GM18951 (cell line): ENCODE results near the gene TPSAB1.
"Not testable (repeated sequence)": the region's sequence is repeated elsewhere in the genome, so short reads cannot be mapped to it uniquely, and the experiment has no call there.

Experiments used
- POLR2A ChIP-seq: IDR thresholded peaks from 4 replicates; pipeline ENCODE4 v1.6.1; 2011; ENCODE audit warnings: mild to moderate bottlenecking; ENCODE audit not compliant: insufficient read length, insufficient read depth; ENCODE audit errors: extremely low read depth
- in situ Hi-C: fragments of 300-500 bp; cut with MboI; formaldehyde crosslinking; loops from one replicate; pipeline ENCODE4 v1.12.0; 2022; ENCODE audit warnings: low sequenced_read_pairs, mixed read lengths, inconsistent platforms; ENCODE audit not compliant: unreplicated experiment

Gene TPSAB1

GRCh38 chr16:1222553-1223354, 17.8 kb upstream of the TPSAB1 start:
- TF ChIP-seq POLR2A, result no peak
- in situ Hi-C loops, result no loop called here

- TF ChIP-seq POLR2A, result no peak
- in situ Hi-C loops, result no loop called here
These were observed 16.9 kb upstream of the TPSAB1 start for GRCh38 chr16:1223355-1224214.

- in situ Hi-C loops, result no loop called here
- no peak for TF ChIP-seq POLR2A
These were observed 15.9 kb upstream of the TPSAB1 start for GRCh38 chr16:1224558-1224957.

- TF ChIP-seq POLR2A, result no peak
- in situ Hi-C loops, result no loop called here
These were observed 15.5 kb upstream of the TPSAB1 start, which contains the start of gene TPSG1 for GRCh38 chr16:1225051-1225451. TSS of gene TPSG1 (minus strand) at chr16:1225268. CDS start at chr16:1225252, 16 bp downstream.

- in situ Hi-C loops, result not testable (repeated sequence)
These were observed 14.7 kb upstream of the TPSAB1 start for GRCh38 chr16:1225728-1226311.

GRCh38 chr16:1226692-1227091, 13.8 kb upstream of the TPSAB1 start:
- in situ Hi-C loops, result not testable (repeated sequence)

GRCh38 chr16:1228227-1228626, 12.3 kb upstream of the TPSAB1 start:
- in situ Hi-C loops, result not testable (repeated sequence)

- in situ Hi-C loops, result not testable (repeated sequence)
These were observed 11.0 kb upstream of the TPSAB1 start for GRCh38 chr16:1229476-1229875.

GRCh38 chr16:1230084-1230470, 10.4 kb upstream of the TPSAB1 start, which contains the start of gene TPSB2:
TSS of gene TPSB2 (minus strand) at chr16:1230184. CDS start at chr16:1229951, 233 bp downstream.
- in situ Hi-C loops, result not testable (repeated sequence)

- in situ Hi-C loops, result not testable (repeated sequence)
These were observed 9.9 kb upstream of the TPSAB1 start for GRCh38 chr16:1230471-1231212.

GRCh38 chr16:1231301-1231700, 9.2 kb upstream of the TPSAB1 start:
- in situ Hi-C loops, result not testable (repeated sequence)

- in situ Hi-C loops, result not testable (repeated sequence)
These were observed 8.3 kb upstream of the TPSAB1 start for GRCh38 chr16:1232049-1232748.

- in situ Hi-C loops, result not testable (repeated sequence)
These were observed 3.8 kb upstream of the TPSAB1 start for GRCh38 chr16:1236659-1237058.
